Activated CD4-positive, alpha-beta T cell treated with anti-CD3 and anti-CD28 coated beads, Interleukin-2, amount 50 U/mL, for 16 hours (primary cell): ENCODE results near the gene ADAMTS19.
"Not testable (repeated sequence)": the region's sequence is repeated elsewhere in the genome, so short reads cannot be mapped to it uniquely, and the experiment has no call there.

Experiments
- DNase-seq: peaks from one replicate; pipeline ENCODE4 v3.0.0-alpha.2; 2020

ADAMTS19 gene

DNA sequence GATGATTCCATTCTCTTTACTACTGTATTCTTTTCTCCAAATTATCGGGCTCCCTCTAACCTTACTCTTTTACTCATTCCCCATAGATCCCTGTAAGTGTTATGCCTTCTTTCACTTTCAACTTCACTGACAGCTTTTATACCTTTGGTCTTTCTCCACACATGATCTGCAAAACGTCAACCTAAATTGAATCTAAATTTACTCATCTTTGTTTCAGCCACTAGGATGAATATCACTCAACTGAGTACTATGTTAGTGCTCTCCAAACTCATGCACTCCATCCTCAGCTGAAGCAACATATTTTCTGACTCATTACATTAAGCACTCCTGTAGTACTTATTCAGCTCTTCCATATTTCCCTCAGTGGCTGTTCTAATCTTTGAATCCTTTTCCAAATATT is 133.4 kb downstream of the ADAMTS19 start:
- no peak for DNase-seq

DNA sequence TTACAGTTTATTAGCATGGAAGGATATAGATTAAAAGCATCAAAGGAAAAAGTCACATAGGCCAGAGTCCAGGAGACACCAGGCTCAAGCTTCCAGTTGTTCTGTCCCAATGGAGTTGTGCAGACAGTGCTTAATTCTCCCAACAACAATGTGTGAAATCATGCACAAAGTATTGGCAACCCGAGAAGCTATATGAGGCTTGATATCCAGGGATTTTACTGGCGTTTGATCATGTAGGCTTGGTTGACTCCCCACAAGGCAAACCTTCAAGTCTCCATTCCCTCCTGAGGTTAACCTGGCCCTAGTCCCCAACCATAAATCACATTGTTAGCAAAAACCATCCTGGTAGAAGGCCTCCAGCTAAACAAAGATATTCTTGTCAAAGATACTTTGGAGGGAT is 141.5 kb downstream of the ADAMTS19 start:
- no peak for DNase-seq

- no peak for DNase-seq
Measured at GRCh38 chr5:129608350-129608749, 148.3 kb downstream of the ADAMTS19 start.

GRCh38 chr5:129609710-129610109 is 149.6 kb downstream of the ADAMTS19 start:
- no peak for DNase-seq

DNA sequence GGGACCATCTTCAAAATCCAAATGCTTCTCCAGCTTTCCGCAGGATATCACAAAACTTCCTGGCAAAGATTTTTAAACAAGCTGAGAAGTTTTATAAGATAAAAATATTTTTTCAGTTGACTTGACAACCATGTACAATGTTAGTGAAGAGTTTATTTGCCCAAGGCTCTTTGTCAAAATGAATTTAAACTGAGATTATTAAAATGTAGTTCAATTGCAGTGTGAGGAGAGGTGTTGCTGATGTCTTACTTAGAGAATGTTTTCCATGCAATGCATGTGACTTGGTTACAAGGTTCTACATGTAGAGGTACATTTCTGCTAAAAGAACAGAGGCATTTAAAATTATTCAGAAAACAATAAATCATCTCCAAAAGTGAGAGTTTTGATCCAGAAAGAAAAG is 156.4 kb downstream of the ADAMTS19 start:
- no peak for DNase-seq

DNA sequence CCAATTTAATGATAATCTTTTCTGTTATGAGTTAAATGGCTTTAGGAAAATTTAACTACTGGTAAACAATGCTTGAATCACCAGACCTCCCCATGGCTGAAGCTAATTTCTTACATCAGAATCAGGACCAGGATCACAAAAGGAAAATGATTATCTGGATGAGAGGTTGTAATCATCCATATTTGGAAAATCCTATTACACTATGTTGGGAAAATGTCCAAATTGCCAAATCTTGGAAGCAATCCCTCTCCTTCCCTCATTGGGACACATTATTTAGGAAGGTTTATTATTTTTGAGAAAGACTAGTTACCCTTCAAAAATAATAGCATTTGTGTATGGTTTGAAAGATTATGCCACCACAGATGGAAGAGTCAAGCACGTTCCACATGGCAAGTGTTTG is 157.1 kb downstream of the ADAMTS19 start:
- DNase-seq, result no peak

- DNase-seq, result no peak
Measured at GRCh38 chr5:129619782-129620181, 159.7 kb downstream of the ADAMTS19 start.

DNA sequence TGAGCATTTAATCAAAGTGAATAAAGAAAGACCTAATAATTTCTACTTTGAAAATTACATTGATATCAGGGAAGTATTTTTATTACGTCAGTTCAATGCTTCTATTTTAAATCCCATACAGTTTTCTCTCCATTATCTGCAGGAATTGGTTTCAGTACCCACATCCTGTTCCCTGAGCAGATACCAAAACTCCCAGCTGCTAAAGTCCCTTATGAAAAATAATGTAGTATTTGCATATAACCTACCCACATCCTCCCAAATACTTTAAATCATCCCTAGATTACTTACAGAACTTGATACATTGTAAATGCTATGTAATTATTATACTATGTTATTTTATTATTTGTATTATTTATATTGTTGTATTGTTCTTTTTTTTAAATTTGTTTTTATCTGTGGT is 162.4 kb downstream of the ADAMTS19 start:
- DNase-seq, result no peak

GRCh38 chr5:129629575-129629974 is 169.5 kb downstream of the ADAMTS19 start:
- no peak for DNase-seq

DNA sequence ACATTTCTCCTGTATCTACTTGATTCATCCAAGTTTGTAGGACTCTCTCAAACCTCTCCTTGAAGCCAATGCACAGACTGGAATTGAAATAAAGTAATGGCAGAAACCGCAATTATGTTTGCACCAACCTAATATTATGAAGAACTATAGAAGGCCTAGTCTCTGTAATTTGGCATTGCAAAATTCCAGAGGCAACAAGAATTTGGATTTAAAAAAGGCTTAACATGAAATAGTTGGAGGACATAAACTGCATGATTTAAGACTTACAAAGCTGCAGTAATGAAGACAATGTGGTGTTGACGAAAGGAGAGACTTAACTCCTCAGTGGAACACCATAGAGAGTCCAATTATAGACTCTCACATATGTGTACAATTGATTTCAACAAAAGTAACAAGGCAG is 170.0 kb downstream of the ADAMTS19 start:
- no peak for DNase-seq

GRCh38 chr5:129631961-129632360 is 171.9 kb downstream of the ADAMTS19 start:
- DNase-seq, result no peak

GRCh38 chr5:129637501-129637900 is 177.4 kb downstream of the ADAMTS19 start:
- DNase-seq, result not testable (repeated sequence)

DNA sequence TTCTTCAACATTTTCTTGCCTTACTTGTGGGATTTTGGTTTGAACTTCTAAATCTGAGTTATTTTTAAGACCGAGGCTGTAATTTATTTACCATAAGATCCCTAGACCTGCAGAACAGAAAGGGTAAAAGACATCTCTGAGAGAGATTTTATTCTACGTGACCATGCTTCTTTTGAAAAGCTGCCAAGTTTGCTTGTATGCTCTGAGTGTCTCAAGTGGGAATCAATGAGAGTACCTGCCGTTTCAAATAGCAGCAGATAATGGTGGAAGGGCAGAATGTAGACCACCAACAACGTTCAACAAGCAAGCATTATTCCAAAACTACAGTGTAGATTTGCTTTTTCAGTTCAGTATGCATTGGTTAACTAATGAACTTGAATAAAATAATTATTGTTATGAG is 179.2 kb downstream of the ADAMTS19 start:
- DNase-seq, result no peak

DNA sequence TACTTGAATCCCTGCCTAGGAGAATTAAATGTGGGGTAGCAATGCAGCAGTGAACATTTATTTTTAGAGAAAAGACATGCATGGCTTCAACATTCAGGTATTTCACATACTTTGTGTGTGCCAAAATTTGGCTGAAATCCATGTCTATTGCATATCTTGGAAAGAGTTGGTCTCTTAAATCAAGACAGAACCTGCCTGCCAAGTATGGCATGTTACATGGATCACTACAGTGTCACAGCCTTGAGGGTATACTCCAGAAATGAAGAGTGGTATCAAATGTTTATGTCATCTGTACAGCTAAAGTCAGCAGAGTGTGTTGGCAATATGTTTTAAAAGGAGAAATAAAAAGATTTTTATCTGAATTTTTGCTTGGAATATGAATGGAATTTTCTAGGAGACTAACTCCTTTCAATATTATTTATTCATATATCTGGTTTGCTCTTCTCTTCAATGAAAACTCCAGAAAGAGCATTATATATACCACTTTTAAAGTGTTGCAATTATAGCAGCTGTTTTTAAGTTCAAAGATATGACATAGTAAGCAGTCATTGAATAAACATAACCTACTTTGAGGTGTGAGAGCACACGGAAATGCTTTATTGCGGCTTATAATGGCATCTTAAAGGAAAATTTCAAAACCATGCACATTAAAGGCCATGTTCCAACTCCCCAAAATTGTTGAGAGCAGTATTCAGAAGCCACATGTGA is 192.4 kb downstream of the ADAMTS19 start:
- no peak for DNase-seq

DNA sequence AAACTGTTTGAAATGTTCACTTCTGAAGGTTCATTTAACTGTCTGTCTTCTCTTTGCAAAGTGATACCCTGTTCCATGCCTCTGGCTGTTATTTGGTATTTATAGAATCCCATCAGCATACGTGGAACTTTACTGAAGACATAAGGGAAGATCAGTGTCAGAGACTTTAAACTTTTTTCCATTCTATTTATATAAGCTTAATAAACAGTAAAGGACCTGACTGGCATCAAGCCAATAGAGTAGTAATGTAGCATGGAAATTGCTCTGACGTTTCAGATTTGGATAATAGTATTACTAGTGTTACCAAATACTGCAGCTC is 192.9 kb downstream of the ADAMTS19 start:
- DNase-seq, result no peak

GRCh38 chr5:129653442-129653841 is 193.3 kb downstream of the ADAMTS19 start:
- no peak for DNase-seq

GRCh38 chr5:129656952-129657351 is 196.9 kb downstream of the ADAMTS19 start:
- DNase-seq, result no peak

DNA sequence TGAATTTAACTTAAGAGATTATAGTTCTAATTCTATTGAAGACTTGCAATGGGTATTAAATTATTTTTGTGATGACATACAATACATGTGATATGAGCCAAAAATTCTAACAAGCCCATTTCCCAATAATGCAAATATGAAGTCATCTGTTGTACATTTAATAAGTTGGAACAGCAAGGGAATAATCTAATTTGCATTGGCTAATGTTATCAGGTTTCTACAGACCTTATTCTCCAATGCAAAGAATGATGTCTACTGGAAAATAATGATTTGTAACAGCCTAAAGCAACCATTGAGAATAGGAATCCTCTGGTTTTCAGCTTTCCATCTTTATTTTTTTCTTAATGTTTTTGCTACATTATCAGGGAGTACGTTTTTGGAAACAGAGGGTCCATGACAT is 198.7 kb downstream of the ADAMTS19 start:
- DNase-seq, result no peak

GRCh38 chr5:129661366-129662035 is 201.4 kb downstream of the ADAMTS19 start:
- no peak for DNase-seq

- DNase-seq, result peak; percentile 42
Measured at GRCh38 chr5:129664336-129664937, 204.3 kb downstream of the ADAMTS19 start.

- DNase-seq, result no peak
Measured at GRCh38 chr5:129670957-129671500, 210.9 kb downstream of the ADAMTS19 start.

DNA sequence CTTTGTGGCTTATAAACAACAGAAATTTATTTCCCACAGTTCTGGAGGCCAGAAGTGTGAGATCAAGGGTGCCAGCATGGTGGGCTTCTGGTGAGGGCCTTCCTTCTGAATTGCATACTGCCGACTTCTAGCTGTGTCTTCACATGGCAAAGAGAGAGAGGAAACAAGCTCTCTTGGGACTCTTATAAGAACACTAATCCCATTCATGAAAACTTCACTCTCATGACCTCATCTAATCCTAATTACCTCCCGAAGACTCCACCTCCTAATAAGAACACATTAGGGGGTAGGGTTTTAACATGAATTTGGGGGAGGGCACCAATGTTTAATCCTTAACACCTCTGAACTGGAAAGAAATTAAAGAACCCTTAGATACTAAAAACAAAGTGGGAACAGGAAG is 211.9 kb downstream of the ADAMTS19 start:
- no peak for DNase-seq

DNA sequence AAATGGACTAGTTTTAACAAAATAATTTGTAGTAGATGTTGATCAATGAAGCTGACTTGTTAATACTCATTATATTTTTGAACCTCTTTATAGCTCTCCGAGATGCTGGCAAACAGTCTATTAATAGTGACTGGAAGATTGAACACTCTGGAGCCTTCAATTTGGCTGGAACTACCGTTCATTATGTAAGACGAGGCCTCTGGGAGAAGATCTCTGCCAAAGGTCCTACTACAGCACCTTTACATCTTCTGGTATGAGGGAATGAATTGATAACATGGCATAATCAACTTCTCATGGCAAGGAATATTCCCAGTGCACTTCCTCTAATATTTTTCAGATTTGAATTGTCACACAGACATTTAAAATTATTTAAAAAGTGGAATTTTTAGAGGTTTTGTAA is 219.6 kb downstream of the ADAMTS19 start:
- no peak for DNase-seq

DNA sequence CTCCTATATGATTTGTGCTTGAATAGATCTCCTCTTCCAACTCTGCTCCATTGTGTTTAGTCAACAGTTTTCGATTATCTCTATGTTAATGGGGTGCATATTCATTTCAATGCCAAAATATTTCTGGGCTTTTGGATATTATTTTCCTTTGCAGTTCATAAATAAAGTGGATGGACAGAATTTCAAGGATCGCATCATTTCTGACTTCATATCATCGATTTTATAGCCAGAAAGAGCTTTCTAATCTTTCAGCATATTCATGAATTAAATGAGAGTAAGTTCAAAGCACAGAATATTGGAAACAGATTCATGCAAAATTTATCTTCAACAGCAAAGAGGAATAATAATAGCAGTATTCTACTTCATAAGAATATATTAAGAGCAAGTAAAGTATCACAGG is 227.8 kb downstream of the ADAMTS19 start:
- DNase-seq, result no peak
